Psoas muscle (tissue), 8 donors: ENCODE data around the gene ARAP1. TPM values are rescaled to one million over a fixed set of nuclear protein-coding genes. Genes with fewer than 3 reads are reported as not detected.

Source experiments
- ATAC-seq, 4 donors: fragments of 200-7000 bp; cut with Tn5 transposase; one replicate each; pipeline ENCODE4 v1.9.1; 2020; ENCODE audit warnings: moderate library complexity in 3 of 4, mild to moderate bottlenecking in 2 of 4
- DNase-seq, 2 donors: peaks; one replicate each; pipeline ENCODE4 v3.0.0-alpha.2; 2020
- H3K27ac ChIP-seq: fragments of 200-600 bp; one replicate; pipeline ENCODE4 v1.8.0; 2022
- H3K27me3 ChIP-seq, 3 donors: fragments of 200-600 bp in 1 of 3; one replicate each; pipeline versions ENCODE4 v1.6.1 to v1.8.0; 2013 to 2022; ENCODE audit warnings: low read length in 2 of 3, mild to moderate bottlenecking in 2 of 3, moderate library complexity in 1 of 3; ENCODE audit not compliant: insufficient read depth in 3 of 3
- H3K36me3 ChIP-seq, 2 donors: fragments of 200-600 bp in 1 of 2; one replicate each; pipeline versions ENCODE4 v1.6.1 to v1.8.0; 2013 to 2022; ENCODE audit warnings: low read depth in 1 of 2, mild to moderate bottlenecking in 1 of 2, moderate library complexity in 1 of 2; ENCODE audit not compliant: insufficient read depth in 1 of 2
- H3K4me1 ChIP-seq: fragments of 200-600 bp; one replicate; pipeline ENCODE4 v1.8.0; 2022
- H3K4me3 ChIP-seq: fragments of 200-600 bp; one replicate; pipeline ENCODE4 v1.8.0; 2022; ENCODE audit warnings: mild to moderate bottlenecking
- H3K9me3 ChIP-seq: fragments of 200-600 bp; one replicate; pipeline ENCODE4 v1.8.0; 2022
- WGBS, 3 donors: extraction: QIAGEN DNeasy Blood & Tissue Kit; methylation state at CpG; one replicate each; pipeline versions ENCODE4 v1.1.6 to v1.1.7; 2013; 5-methylcytosine and 5-hydroxymethylcytosine counted together
- intact Hi-C, 2 donors: fragments of 100-400 bp; cut with DNase I; formaldehyde crosslinking; loops; one replicate each; pipeline versions ENCODE4 v1.11.0 to v1.14.2; 2022
- polyA plus RNA-seq, 3 donors: library from polyadenylated mRNA; stranded (reverse); fragments of 200-250 nt; gene quantifications; one replicate each; pipeline ENCODE4 v1.2.3, GENCODE V29; 2013
- total RNA-seq, 4 donors: library from RNA; stranded (reverse); fragmentation: NEBNext Ultra II Directional in 2 of 4; extraction: Animal tissue kit (Norgen Biotek cat#: 25700) in 2 of 4; gene quantifications; one replicate each; pipeline versions ENCODE4 v1.2.1 to v1.2.4, GENCODE V29; 2021 to 2023
- TF ChIP-seq, protein P1 (sequence below): fragments of 200-600 bp; IDR thresholded peaks from one replicate; pipeline ENCODE4 v1.8.0; 2022; ENCODE audit warnings: antibody characterized with exemption
- donor health status: healthy with polysubstance abuse.
- donor health status: DM: no; HTN: no; CAD: no; lungs with moderate emphysema.
- donor health status: Bipolar disorder and iron deficiency.
- donor health status: healthy.
- donor health status: DM: yes; HTN: yes; CAD: no.
- donor health status: DM: no; HTN: no; CAD: no.
- donor health status: DM: no; HTN: no; CAD: no.
- donor health status: DM: yes; HTN: yes; CAD: no.

ARAP1 gene
- total and polyA plus RNA-seq, 7 donors: 16.0 to 27.5 (median 18.6) TPM

DNA sequence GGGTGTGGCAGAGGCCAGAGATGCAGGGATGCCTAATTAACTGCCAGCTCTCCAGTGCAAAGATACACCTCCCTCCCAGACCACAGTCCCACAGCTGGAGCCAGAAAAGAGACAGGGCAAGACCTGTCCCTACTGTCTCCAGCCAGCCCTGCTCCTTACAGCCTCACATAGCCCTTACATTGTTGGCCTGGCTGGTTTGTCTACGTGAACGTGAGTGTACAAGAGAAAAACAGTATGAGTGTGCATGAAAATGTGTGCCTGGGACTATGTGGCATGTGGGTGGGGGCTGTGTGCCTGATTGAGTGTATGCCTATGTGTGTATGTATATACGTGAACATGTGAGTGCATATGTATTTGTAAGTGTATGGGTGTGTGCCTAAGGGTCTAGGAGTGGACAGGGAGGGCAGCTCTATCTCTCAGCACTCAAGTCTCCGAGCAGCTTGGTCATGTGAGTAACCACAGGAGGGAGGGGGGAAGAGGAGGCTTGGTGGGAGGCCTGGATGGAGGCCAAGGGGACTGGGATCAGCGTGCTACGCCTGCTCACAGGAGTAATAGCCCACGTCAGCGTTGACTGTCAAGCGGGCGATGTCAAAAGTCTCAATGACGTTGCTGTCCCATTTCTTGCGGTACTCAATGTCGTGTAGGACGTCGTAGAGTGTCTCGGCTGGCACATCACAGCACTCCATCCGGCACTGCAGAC, 6.6 kb upstream of the ARAP1 start:
- peak in 1 of 2 donors; percentile 71 for DNase-seq
- no peak for ATAC-seq

DNA sequence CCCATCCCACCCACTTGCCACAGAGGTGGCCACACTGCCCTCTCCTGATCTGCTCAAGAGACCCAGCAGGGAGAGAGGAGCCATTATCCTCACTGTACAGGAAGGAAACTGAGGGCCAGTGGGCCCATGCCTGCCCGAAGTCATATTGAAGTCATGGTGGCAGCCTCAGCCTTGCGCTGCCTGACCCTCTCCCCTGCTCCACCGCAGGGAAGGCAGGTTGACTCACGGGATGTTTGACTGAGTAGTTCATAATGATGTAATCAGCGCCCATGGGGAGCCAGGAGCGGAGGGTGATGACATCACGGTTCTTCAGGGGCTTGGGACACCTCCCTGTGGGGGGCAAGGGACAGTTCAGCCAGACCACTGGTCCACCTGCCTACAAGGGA, 6.1 kb upstream of the ARAP1 start:
- ATAC-seq: no peak
- intact Hi-C loops: no loop called here
- H3K27ac ChIP-seq: no peak overlapping the region
- no peaks in the 10 kb centered on the region for H3K27me3 ChIP-seq
- H3K4me3 ChIP-seq: no peak overlapping the region
- H3K9me3 ChIP-seq: no peaks in the 10 kb centered on the region
- WGBS, 3 donors: 86 to 92% (median 90%) methylated on average over 7 of the region's 7 CpGs
- H3K4me1 ChIP-seq: peaks cover 7% of the 10 kb centered on the region
- peaks cover 0 to 12% of the 10 kb centered on the region in 2 donors for H3K36me3 ChIP-seq
- DNase-seq: no peak
- TF ChIP-seq, protein P1, sequence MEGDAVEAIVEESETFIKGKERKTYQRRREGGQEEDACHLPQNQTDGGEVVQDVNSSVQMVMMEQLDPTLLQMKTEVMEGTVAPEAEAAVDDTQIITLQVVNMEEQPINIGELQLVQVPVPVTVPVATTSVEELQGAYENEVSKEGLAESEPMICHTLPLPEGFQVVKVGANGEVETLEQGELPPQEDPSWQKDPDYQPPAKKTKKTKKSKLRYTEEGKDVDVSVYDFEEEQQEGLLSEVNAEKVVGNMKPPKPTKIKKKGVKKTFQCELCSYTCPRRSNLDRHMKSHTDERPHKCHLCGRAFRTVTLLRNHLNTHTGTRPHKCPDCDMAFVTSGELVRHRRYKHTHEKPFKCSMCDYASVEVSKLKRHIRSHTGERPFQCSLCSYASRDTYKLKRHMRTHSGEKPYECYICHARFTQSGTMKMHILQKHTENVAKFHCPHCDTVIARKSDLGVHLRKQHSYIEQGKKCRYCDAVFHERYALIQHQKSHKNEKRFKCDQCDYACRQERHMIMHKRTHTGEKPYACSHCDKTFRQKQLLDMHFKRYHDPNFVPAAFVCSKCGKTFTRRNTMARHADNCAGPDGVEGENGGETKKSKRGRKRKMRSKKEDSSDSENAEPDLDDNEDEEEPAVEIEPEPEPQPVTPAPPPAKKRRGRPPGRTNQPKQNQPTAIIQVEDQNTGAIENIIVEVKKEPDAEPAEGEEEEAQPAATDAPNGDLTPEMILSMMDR: no peak

More for the DNA sequence above, 6.6 kb upstream of the ARAP1 start:
- no peak overlapping the region for H3K27ac ChIP-seq
- H3K27me3 ChIP-seq: no peaks in the 10 kb centered on the region
- TF ChIP-seq, protein P1: no peak
- intact Hi-C loops: no loop called here
- H3K9me3 ChIP-seq: no peaks in the 10 kb centered on the region
- no peak overlapping the region for H3K4me3 ChIP-seq
- peaks cover 0 to 12% of the 10 kb centered on the region in 2 donors for H3K36me3 ChIP-seq
- WGBS, 3 donors: 64 to 81% (median 68%) methylated on average over 17 of the region's 17 CpGs
- H3K4me1 ChIP-seq: peaks cover 6% of the 10 kb centered on the region

DNA sequence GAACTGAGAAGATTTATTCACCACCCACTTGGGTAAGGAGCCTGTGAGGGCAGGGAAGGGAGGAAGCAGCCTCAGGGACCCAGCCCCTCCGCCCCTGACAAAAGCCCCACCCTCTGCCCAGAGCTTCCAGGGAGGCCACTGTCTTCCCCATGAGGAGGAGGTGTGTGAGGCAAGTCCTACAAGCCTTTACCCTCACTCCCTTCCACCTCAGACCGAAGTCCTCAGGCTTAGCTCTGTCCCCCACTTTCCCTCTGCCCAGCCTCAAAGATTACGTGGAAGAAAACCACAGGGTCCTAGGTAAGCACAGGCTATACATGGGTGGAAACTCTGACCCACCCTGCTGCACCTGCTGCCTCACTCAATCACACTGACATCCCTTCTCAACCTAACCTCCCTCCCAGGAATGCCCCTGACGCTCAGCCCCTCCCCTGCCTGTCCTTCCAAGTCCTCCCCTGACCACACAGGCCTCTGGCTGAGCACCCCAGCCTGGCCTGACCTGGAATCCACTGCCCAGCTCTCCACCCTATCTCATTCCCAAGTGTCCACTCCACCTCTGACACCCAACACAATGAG, 3.6 kb upstream of the ARAP1 start:
- intact Hi-C loops: no loop called here
- TF ChIP-seq, protein P1: no peak
- no peak overlapping the region for H3K4me3 ChIP-seq
- DNase-seq (peak in 1 of 2 donors; percentile 46), ATAC-seq (peak in 1 of 4 donors; percentile 29)
- H3K27ac ChIP-seq: no peak overlapping the region
- H3K9me3 ChIP-seq: no peaks in the 10 kb centered on the region
- H3K36me3 ChIP-seq: peaks cover 0 to 12% of the 10 kb centered on the region in 2 donors
- WGBS, 3 donors: 67 to 87% (median 73%) methylated on average over 4 of the region's 4 CpGs
- H3K4me1 ChIP-seq: peaks cover 11% of the 10 kb centered on the region
- no peaks in the 10 kb centered on the region for H3K27me3 ChIP-seq

DNA sequence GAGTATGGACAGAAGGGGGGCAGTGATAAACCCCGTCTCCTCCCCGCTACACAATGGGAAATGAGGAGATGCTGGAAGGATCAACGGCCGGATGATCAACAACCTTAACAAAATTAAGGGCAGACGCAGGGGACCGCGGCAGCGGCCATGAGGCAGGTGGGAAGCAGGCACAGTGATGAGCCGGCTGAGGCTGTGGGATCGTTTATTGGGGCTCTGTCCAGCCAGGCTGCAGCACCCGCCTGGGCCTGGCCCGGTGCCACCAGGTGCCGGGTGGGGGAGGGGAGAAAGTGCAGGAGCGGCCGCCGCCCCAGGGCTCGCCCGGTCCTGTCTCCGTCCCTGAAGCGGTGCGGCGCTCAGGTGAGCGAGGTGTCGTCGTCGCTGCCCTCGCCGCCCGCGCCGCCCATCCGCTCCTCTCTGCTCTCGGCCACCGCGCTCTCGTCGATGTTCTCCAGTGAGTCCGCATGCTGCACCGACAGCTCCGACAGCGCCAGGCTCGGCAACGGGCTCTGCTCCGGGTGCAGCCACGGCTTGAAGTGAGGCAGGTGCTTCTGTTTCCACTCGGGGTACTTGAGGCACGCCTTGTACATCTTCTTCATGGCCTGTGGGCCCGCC, 2.4 kb upstream of the ARAP1 start:
- H3K36me3 ChIP-seq: peaks cover 0 to 12% of the 10 kb centered on the region in 2 donors
- intact Hi-C loops: no loop called here
- H3K4me3 ChIP-seq: no peak overlapping the region
- WGBS, 3 donors: 82 to 85% (median 82%) methylated on average over 43 to 48 of the region's 48 CpGs
- peaks cover 11% of the 10 kb centered on the region for H3K4me1 ChIP-seq
- ATAC-seq (no peak), DNase-seq (peak in 1 of 2 donors; percentile 45)
- H3K27ac ChIP-seq: no peak overlapping the region
- H3K9me3 ChIP-seq: no peaks in the 10 kb centered on the region
- TF ChIP-seq, protein P1: no peak
- H3K27me3 ChIP-seq: no peaks in the 10 kb centered on the region
